ENCODE measurements around the gene CAMKV. TPM values are rescaled to one million over a fixed set of nuclear protein-coding genes. Genes with fewer than 3 reads are reported as not detected.

The CAMKV gene
- total RNA-seq, 2 experiments from 2014 or later, result 0.28 TPM; not detected in 1

- H3K4me3 Mint-ChIP-seq, result no peak overlapping the region
- no peaks in the 10 kb centered on the region for H3K36me3 Mint-ChIP-seq (ENCODE audit: low read depth)
These were observed 6.9 kb upstream of the CAMKV start for GRCh38 chr3:49876567-49876966.

DNA sequence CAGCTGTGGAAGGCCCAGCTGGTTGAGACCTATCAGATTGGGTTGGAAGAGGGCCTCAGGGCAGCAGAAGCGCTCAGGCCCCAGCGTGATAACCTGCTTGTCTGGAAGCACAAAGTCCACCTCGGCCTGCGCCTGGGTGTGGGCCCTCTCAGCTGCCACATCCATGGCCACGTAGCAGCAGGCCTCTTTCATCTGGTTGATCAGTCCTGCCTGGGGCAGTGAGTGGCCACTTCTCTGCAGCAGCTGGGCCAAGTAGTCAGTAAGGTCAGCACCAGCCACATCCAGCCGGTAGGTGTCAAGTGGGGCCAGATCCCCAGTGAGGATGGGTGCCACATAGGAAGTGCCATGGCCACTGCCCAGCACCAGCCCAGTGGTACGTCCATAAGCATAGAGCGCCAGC is 3.9 kb upstream of the CAMKV start:
- ChIA-PET POLR2A (no interaction called here), CTCF (no interaction called here)
- Histone ChIP-seq H3K36me3 (ENCODE audit: insufficient read depth, low read length) (no peaks in the 10 kb centered on the region), H3K27ac (ENCODE audit: low read depth in 1 of 2, low read length in 2 of 2) (no peak overlapping the region), H3K4me3 (ENCODE audit: low read length) (no peak overlapping the region), H3K4me1 (ENCODE audit: insufficient read depth, low read length) (peaks cover 25% of the 10 kb centered on the region), H3K9me3 (ENCODE audit: control insufficient read depth in 1 of 2, insufficient read depth in 1 of 2, low read length in 2 of 2) (peaks cover 0 to 6% of the 10 kb centered on the region in 2 experiments), H3K27me3 (ENCODE audit: control insufficient read depth in 1 of 2, insufficient read depth in 2 of 2, low read length in 2 of 2) (peaks cover 12 to 20% of the 10 kb centered on the region in 2 experiments)
- no peaks in the 10 kb centered on the region for H3K9me3 Mint-ChIP-seq
- H3K4me1 Mint-ChIP-seq (ENCODE audit: low read depth), result no peaks in the 10 kb centered on the region
- intact Hi-C loops (cut with DNase I, micrococcal nuclease), result loop anchor here in 1 of 2 experiments (5.0 kb wide), 1 partner anchor 39 kb away; no protein-coding TSS in a partner anchor
- H3K4me3 Mint-ChIP-seq, result no peak overlapping the region
- ATAC-seq (ENCODE audit: poor library complexity) (no peak), DNase-seq (no peak)
- TF ChIP-seq, protein P1, sequence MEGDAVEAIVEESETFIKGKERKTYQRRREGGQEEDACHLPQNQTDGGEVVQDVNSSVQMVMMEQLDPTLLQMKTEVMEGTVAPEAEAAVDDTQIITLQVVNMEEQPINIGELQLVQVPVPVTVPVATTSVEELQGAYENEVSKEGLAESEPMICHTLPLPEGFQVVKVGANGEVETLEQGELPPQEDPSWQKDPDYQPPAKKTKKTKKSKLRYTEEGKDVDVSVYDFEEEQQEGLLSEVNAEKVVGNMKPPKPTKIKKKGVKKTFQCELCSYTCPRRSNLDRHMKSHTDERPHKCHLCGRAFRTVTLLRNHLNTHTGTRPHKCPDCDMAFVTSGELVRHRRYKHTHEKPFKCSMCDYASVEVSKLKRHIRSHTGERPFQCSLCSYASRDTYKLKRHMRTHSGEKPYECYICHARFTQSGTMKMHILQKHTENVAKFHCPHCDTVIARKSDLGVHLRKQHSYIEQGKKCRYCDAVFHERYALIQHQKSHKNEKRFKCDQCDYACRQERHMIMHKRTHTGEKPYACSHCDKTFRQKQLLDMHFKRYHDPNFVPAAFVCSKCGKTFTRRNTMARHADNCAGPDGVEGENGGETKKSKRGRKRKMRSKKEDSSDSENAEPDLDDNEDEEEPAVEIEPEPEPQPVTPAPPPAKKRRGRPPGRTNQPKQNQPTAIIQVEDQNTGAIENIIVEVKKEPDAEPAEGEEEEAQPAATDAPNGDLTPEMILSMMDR (IDR thresholded peaks at IDR 0.05), result no peak
- no peaks in the 10 kb centered on the region for H3K36me3 Mint-ChIP-seq (ENCODE audit: low read depth)
- peaks cover 17% of the 10 kb centered on the region for H3K27me3 Mint-ChIP-seq
- H3K27ac Mint-ChIP-seq, result no peak overlapping the region

More at GRCh38 chr3:49876567-49876966, 6.9 kb upstream of the CAMKV start:
- POLR2A ChIA-PET, result no interaction called here
- Histone ChIP-seq H3K27me3 (ENCODE audit: control insufficient read depth in 1 of 2, insufficient read depth in 2 of 2, low read length in 2 of 2) (no peaks in the 10 kb centered on the region), H3K9me3 (ENCODE audit: control insufficient read depth in 1 of 2, insufficient read depth in 1 of 2, low read length in 2 of 2) (no peaks in the 10 kb centered on the region), H3K4me3 (ENCODE audit: low read length) (no peak overlapping the region), H3K36me3 (ENCODE audit: insufficient read depth, low read length) (no peaks in the 10 kb centered on the region), H3K4me1 (ENCODE audit: insufficient read depth, low read length) (peaks cover 9% of the 10 kb centered on the region), H3K27ac (ENCODE audit: low read depth in 1 of 2, low read length in 2 of 2) (no peak overlapping the region)
- intact Hi-C loops (cut with DNase I, micrococcal nuclease), result no loop called here
- Mint-ChIP-seq H3K9me3 (no peaks in the 10 kb centered on the region), H3K27ac (no peak overlapping the region), H3K4me1 (ENCODE audit: low read depth) (no peaks in the 10 kb centered on the region), H3K27me3 (peaks cover under 1% of the 10 kb centered on the region)
- CTCF ChIA-PET, result no interaction called here
- ATAC-seq (ENCODE audit: poor library complexity) (no peak), DNase-seq (no peak)
- TF ChIP-seq, protein P1 (IDR thresholded peaks at IDR 0.05), result no peak

GRCh38 chr3:49872801-49873281 is 3.1 kb upstream of the CAMKV start:
- no peaks in the 10 kb centered on the region for H3K9me3 Mint-ChIP-seq
- POLR2A ChIA-PET, result no interaction called here
- ATAC-seq (ENCODE audit: poor library complexity), result peak; percentile 50
- intact Hi-C loops (cut with DNase I, micrococcal nuclease), result loop anchor here in 1 of 2 experiments (5.0 kb wide), 1 partner anchor 39 kb away; no protein-coding TSS in a partner anchor
- H3K4me1 Mint-ChIP-seq (ENCODE audit: low read depth), result no peaks in the 10 kb centered on the region
- Histone ChIP-seq H3K4me3 (ENCODE audit: low read length) (no peak overlapping the region), H3K27me3 (ENCODE audit: control insufficient read depth in 1 of 2, insufficient read depth in 2 of 2, low read length in 2 of 2) (peaks cover 20 to 28% of the 10 kb centered on the region in 2 experiments), H3K27ac (ENCODE audit: low read depth in 1 of 2, low read length in 2 of 2) (no peak overlapping the region), H3K4me1 (ENCODE audit: insufficient read depth, low read length) (peaks cover 25% of the 10 kb centered on the region), H3K9me3 (ENCODE audit: control insufficient read depth in 1 of 2, insufficient read depth in 1 of 2, low read length in 2 of 2) (peaks cover 0 to 13% of the 10 kb centered on the region in 2 experiments), H3K36me3 (ENCODE audit: insufficient read depth, low read length) (no peaks in the 10 kb centered on the region)
- H3K27ac Mint-ChIP-seq, result no peak overlapping the region
- TF ChIP-seq, protein P1 (IDR thresholded peaks at IDR 0.05), result no peak
- H3K27me3 Mint-ChIP-seq, result peaks cover 25% of the 10 kb centered on the region
- peak in 8 of 14 experiments; percentile 4 to 64 (median 29) for DNase-seq
- CTCF ChIA-PET, result interaction anchor here (1.8 kb wide), 1 partner anchor 34 kb away, joined by 5 read pairs; no protein-coding TSS in a partner anchor
- no peak overlapping the region for H3K4me3 Mint-ChIP-seq
- H3K36me3 Mint-ChIP-seq (ENCODE audit: low read depth), result no peaks in the 10 kb centered on the region

All from CD4-positive, alpha-beta T cell (primary cell).